Colonic mucosa (tissue), 4 donors: ENCODE results near the gene CPVL. TPM values are rescaled to one million over a fixed set of nuclear protein-coding genes. Genes with fewer than 3 reads are reported as not detected.

Source experiments
- DNase-seq: peaks from one replicate; pipeline ENCODE4 v3.0.0-alpha.2; 2020
- H3K27ac ChIP-seq: fragments of 200-600 bp; one replicate; pipeline ENCODE4 v1.8.0; 2021
- H3K27me3 ChIP-seq: fragments of 200-600 bp; one replicate; pipeline ENCODE4 v1.8.0; 2021
- H3K36me3 ChIP-seq: fragments of 200-600 bp; one replicate; pipeline ENCODE4 v1.8.0; 2021
- H3K4me1 ChIP-seq: fragments of 200-600 bp; one replicate; pipeline ENCODE4 v1.8.0; 2021; ENCODE audit warnings: mild to moderate bottlenecking
- H3K4me3 ChIP-seq: fragments of 200-600 bp; one replicate; pipeline ENCODE4 v1.8.0; 2021
- H3K9ac ChIP-seq, 2 donors: one replicate each; pipeline ENCODE4 v1.7.0; 2013; ENCODE audit warnings: control low read depth in 2 of 2, low read depth in 2 of 2, low read length in 2 of 2
- H3K9me3 ChIP-seq: fragments of 200-600 bp; one replicate; pipeline ENCODE4 v1.8.0; 2021
- intact Hi-C: fragments of 100-400 bp; cut with DNase I; formaldehyde crosslinking; loops from one replicate; pipeline ENCODE4 v1.14.1; 2022
- total RNA-seq, 2 donors: library from RNA; stranded (reverse); fragmentation: NEBNext Ultra II Directional in 1 of 2; extraction: Animal tissue kit (Norgen Biotek cat#: 25700) in 1 of 2; gene quantifications; one replicate each; pipeline ENCODE4 v1.2.1, GENCODE V29; 2021
- TF ChIP-seq, protein P1 (sequence below): fragments of 200-600 bp; IDR thresholded peaks from one replicate; pipeline ENCODE4 v1.8.0; 2022; ENCODE audit warnings: antibody characterized with exemption, mild to moderate bottlenecking
- donor health status: healthy.
- donor health status: DM: no; HTN: no; CAD: no.
- donor health status: DM: no; HTN: no; CAD: no.

CPVL gene
- total RNA-seq, 2 donors from 2014 or later, result 4.9 to 17.0 TPM

DNA sequence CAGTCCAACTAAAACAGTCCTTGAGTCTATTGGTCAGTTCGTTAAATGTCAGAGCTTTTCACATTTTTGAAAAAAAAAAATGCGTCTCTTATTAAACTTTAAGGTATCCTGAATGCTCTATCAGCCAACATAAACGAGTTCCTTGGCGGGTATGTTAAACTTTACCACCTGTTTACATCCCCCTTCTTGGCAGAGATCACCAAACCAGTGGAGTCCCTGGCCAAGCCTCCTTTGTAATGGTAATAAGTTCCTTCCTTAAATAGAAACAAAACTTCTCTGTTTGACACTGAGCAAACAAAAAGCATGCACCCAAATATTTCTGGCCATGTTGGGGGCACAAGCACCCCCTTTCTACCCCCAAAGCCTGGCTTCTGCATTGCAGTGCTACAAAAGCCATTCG is 191.4 kb downstream of the CPVL start:
- H3K9ac ChIP-seq, result peak overlapping the region in 1 of 2 donors; percentile 9
- no peaks in the 10 kb centered on the region for H3K9me3 ChIP-seq
- TF ChIP-seq, protein P1, sequence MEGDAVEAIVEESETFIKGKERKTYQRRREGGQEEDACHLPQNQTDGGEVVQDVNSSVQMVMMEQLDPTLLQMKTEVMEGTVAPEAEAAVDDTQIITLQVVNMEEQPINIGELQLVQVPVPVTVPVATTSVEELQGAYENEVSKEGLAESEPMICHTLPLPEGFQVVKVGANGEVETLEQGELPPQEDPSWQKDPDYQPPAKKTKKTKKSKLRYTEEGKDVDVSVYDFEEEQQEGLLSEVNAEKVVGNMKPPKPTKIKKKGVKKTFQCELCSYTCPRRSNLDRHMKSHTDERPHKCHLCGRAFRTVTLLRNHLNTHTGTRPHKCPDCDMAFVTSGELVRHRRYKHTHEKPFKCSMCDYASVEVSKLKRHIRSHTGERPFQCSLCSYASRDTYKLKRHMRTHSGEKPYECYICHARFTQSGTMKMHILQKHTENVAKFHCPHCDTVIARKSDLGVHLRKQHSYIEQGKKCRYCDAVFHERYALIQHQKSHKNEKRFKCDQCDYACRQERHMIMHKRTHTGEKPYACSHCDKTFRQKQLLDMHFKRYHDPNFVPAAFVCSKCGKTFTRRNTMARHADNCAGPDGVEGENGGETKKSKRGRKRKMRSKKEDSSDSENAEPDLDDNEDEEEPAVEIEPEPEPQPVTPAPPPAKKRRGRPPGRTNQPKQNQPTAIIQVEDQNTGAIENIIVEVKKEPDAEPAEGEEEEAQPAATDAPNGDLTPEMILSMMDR, result no peak
- intact Hi-C loops, result no loop called here
- peaks cover 6% of the 10 kb centered on the region for H3K4me1 ChIP-seq
- DNase-seq, result no peak
- H3K36me3 ChIP-seq, result no peaks in the 10 kb centered on the region
- H3K27me3 ChIP-seq, result peaks cover 28% of the 10 kb centered on the region
- H3K4me3 ChIP-seq, result no peak overlapping the region
- no peak overlapping the region for H3K27ac ChIP-seq

DNA sequence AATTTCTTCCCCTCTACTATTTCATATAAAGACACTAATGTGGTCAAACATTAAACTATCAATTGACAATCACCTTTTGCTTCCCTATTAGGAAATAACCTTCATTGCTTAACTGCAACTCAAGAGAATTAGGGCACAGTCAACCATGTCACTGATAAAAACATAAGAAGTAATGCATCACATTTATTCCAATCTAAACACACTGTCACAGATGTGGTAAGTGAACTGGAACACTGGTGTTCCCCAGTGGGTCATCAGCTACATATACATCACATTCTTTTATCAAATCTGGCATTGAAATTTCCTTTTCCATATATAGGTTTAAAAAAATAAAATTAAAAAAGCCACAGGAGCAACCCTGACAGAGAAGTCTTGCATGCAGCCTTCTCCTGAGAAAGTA is 191.9 kb downstream of the CPVL start:
- no peak for DNase-seq

DNA sequence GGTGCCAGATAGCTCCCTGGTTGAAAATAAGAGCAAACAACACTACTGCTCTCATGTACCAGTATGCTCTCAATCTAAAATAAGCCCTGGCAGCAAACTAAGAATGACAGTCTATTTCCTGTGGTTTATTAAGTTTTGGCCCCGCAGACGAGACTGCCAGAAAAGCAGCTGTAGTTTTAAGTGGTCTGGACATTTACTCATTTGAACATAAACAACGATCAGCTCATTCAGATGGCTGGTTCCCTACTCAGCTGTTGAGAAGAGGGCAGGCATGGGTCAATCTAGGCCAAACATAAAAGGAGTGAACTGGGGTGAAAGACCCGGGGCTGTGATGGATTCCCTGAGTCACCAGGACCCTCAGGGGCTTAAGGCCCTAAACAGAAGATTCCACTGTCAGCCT is 192.7 kb downstream of the CPVL start:
- Histone ChIP-seq H3K36me3 (no peaks in the 10 kb centered on the region), H3K4me3 (no peak overlapping the region), H3K27me3 (peaks cover 26% of the 10 kb centered on the region), H3K27ac (peak overlapping the region; percentile 1), H3K9me3 (no peaks in the 10 kb centered on the region), H3K4me1 (peaks cover 6% of the 10 kb centered on the region), H3K9ac (no peak overlapping the region)
- TF ChIP-seq, protein P1, result no peak
- intact Hi-C loops, result no loop called here
- no peak for DNase-seq

More for the DNA sequence above, 191.9 kb downstream of the CPVL start:
- intact Hi-C loops, result no loop called here
- peaks cover 6% of the 10 kb centered on the region for H3K4me1 ChIP-seq
- no peak overlapping the region for H3K9ac ChIP-seq
- TF ChIP-seq, protein P1, result no peak
- H3K27ac ChIP-seq, result no peak overlapping the region
- H3K36me3 ChIP-seq, result no peaks in the 10 kb centered on the region
- no peaks in the 10 kb centered on the region for H3K9me3 ChIP-seq
- H3K4me3 ChIP-seq, result no peak overlapping the region
- peaks cover 28% of the 10 kb centered on the region for H3K27me3 ChIP-seq

Other genes starting within 250 kb of the CPVL start
- gene TRIL, start 188.2 kb downstream of the CPVL start, total RNA-seq, result 1 to 10 TPM; 1.1 to 1.9 TPM
- gene CHN2, start 48.2 kb upstream of the CPVL start, total RNA-seq, result 10 to 100 TPM; 12.8 to 19.8 TPM